Measurements from ENCODE around the gene SPOPL.
"Not testable (repeated sequence)": the region's sequence is repeated elsewhere in the genome, so short reads cannot be mapped to it uniquely, and the experiment has no call there.

SPOPL gene

GRCh38 chr2:138534791-138535190 is 33.2 kb downstream of the SPOPL start:
- DNase-seq, result no peak

GRCh38 chr2:138536302-138536701 is 34.7 kb downstream of the SPOPL start:
- DNase-seq, result no peak

DNA sequence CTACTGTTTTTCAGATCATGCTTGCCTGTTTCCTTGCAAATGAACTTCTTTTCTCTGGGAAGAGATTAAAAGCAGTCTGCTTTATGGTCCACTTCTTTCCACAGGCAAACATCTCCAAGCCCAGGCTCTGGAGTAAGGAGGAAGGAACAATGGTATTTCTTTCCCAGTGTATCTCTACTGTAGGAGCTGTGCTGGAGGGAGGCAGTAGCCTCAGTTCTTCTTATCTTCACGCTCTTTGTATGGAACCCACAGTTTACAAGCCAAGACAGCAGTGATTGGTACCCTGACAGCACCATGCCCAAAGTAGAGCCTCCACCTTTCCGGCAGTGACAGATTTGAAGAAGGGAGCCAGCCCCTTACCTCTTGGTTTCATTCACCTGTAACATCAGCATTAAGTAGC is 35.2 kb downstream of the SPOPL start:
- DNase-seq, result no peak

DNA sequence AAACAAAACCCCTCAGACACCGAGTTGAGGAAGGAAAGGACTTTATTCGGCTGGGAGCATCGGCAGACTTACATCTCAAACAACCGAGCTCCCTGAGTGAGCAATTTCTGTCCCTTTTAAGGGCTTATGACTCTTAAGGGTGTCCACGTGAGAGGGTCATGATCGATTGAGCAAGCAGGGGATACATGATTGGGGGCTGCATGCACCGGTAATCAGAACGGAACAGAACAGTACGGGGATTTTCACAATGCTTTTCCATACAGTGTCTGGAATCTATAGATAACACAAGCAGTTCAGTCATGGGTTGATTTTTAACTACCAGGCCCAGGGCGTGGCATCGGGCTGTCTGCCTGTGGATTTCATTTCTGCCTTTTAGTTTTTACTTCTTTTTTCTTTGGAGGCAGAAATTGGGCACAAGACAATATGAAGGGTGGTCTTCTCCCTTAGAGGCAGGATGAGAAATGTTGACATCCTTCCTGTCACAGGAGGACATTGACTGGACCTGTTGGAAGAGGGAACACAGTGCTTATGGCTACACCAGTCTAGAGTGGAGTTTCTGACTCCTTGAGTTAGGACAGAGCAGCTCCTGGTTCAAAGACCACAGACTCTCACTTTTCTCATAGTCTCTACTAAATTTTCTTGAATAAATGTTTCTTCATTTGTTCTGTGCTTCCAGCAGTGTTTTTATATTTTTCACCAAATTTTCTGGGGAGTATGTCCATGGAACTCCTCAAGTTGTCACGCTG is 35.8 kb downstream of the SPOPL start:
- DNase-seq, result no peak

DNA sequence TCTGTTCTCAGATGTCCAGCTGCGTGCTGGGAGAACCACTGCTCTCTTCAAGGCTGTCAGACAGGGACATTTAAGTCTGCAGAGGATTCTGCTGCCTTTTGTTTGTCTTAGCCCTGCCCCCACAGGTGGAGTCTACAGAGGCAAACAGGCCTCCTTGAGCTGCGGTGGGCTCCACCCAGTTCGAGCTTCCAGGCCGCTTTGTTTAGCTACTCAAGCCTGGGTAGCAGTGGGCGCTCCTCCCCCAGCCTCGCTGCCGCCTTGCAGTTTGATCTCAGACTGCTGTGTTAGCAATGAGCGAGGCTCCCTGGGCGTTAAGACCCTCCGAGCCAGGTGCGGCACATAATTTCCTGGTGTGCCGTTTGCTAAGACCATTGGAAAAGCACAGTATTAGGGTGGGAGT is 42.6 kb downstream of the SPOPL start:
- DNase-seq, result not testable (repeated sequence)

DNA sequence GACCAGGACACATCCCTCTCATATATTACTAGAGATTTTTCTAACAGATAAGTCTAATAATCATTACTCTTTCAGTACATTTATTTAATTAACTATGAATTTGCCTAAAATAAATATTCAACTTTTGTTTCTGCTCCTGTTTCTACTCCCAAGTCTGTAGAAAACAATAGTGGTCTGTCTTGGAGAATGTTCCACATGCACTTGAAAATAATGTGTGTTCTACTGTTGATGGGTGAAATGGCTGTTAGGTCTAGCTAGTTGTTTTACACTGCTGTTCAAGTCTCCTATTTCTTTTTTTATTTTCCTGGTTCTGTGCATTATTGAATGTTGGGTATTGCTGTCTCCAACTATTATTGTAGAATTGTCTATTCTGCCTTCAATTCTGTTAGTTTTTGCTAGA is 47.2 kb downstream of the SPOPL start:
- no peak for DNase-seq

DNA sequence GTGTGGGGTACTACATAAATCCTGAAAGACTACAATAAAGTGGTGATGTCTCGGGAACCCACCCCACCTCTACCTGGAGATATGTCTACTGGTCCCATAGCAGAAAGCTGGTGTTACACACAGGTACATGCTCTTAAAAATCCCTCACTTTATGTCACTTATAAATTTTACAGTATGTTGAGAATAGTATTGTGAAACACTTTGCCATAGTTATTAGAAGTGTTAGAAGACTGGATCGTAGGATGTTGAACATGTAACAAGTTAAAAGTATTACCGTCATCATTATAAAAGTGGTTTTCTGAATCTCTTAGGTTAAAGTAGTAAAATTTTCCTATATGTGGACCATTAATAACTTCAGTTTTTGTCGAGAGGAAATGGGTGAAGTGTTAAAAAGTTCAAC is 48.6 kb downstream of the SPOPL start:
- DNase-seq, result no peak

DNA sequence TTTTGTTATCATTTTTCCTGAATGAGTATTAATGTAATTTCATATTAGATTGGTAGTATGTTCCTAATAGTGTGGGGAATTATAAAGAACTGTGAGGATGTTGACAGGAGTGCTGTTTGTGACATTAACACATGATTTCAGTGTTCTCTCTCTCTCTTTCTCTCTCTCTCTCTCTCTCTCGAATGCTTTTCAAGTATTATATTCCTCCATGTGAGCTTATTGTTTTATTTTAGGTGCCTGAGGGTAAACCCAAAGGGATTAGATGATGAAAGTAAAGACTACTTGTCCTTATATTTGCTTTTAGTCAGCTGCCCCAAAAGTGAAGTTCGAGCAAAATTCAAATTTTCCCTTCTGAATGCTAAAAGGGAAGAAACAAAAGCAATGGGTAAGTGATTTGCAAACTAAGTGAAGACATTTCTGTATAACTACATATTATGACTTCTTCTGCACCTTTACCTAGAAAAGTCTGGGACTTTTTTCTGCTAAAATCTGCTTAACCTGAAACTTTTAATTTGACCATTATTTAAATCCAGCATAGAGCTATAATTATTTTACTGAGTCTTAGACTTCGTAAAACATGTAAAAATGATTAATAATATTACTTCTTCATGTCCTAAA is 49.2 kb downstream of the SPOPL start:
- DNase-seq, result no peak

DNA sequence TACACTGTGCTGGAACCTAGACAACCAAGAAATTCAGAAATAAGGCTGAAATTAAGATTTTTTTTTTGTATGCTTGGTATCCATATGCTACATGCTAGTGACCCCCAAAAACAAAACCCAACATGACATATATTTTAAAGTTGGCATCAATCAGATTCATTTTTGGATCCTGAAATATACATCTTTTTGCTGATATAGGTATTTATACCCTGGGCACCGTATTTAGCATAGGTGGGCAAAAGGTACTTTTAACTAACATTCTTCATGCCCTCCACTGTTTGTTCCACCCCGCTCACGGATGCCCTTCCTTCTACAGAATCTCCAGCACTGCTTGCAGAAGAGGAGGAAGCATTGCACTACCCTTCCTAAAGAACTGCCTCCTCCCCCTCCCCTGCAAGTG is 52.6 kb downstream of the SPOPL start:
- DNase-seq, result no peak

- no peak for DNase-seq
Measured at GRCh38 chr2:138559641-138560040, 58.1 kb downstream of the SPOPL start.

- no peak for DNase-seq
Measured at GRCh38 chr2:138564586-138565229, 63.1 kb downstream of the SPOPL start.

GRCh38 chr2:138565230-138565598 is 63.6 kb downstream of the SPOPL start:
- DNase-seq, result no peak

GRCh38 chr2:138572318-138572717 is 70.7 kb downstream of the SPOPL start:
- DNase-seq, result no peak

- DNase-seq, result no peak
Measured at GRCh38 chr2:138577066-138577465, 75.5 kb downstream of the SPOPL start.

DNA sequence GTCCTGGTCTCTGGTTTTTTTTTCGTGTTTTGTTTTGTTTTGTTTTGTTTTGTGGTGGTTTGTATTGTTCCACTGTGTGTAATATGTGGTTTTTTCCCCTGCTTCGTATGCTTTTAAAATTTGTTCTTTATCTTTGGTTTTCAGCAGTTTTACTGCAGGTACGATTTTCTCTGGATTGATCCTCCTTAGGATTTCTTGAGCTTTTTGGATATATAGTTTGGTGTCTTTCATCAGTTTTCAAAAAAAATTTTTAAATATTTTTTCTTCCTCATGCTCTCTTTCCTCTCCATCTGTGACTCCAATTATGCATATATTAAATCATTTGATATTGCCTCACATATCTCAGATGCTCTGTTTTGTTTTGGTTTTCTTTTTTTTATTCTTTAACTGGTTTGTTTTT is 78.0 kb downstream of the SPOPL start:
- no peak for DNase-seq

GRCh38 chr2:138581909-138582308 is 80.3 kb downstream of the SPOPL start:
- DNase-seq, result no peak

DNA sequence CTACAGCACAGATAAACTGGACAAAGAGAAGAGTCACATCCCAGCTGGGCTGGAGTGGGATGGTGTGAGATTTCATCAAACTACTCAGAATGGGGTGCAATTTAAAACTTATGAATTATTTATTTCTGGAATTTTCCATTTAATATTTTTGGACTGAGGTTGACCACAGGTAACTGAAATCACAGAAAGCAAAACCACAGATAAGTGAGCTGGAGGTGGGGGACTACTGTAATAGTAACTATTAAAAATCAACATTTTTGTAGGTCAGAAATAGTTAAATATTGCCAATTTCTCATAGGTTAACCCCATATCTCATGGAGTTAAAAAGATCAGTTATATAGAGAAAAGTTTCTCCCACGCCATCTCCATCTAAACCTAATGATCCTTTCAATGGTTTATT is 88.1 kb downstream of the SPOPL start:
- no peak for DNase-seq

- DNase-seq, result no peak
Measured at GRCh38 chr2:138596403-138596802, 94.8 kb downstream of the SPOPL start.

GRCh38 chr2:138600732-138601457 is 99.3 kb downstream of the SPOPL start:
- no peak for DNase-seq

GRCh38 chr2:138601458-138602165 is 100.0 kb downstream of the SPOPL start:
- DNase-seq, result no peak

GRCh38 chr2:138602166-138602460 is 100.5 kb downstream of the SPOPL start:
- no peak for DNase-seq

GRCh38 chr2:138607746-138608145 is 106.2 kb downstream of the SPOPL start:
- DNase-seq, result no peak

DNA sequence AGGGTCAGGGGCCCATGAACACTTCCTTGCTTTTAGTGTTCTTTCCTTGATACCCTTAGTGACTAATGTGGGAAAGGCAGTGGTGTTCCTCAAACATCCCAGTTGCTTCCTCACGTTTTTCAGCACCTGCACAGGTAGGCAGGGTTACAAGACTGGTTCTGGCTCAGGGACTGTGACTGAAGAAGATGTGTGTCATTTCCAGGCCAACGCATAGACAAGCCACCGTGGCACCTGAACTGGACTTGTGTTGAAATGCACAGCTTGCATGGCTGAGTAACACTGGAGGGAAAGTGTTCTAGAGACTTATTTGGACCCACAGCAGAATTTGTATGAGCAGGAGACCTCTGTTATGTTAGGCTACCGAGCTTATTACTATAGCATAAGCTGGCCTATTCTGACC is 107.9 kb downstream of the SPOPL start:
- no peak for DNase-seq

Data from activated CD4-positive, CD25-positive, alpha-beta regulatory T cell treated with anti-CD3 and anti-CD28 coated beads, Interleukin-2, amount 50 U/mL, for 72 hours (primary cell).